HepG2 (cell line): ENCODE measurements around the gene CLASP2. TPM values are rescaled to one million over a fixed set of nuclear protein-coding genes. Genes with fewer than 3 reads are reported as not detected.

Experiments used
- ATF4 ChIP-seq, 2 experiments: fragments of 450-650 bp in 1 of 2; sonication (generic) in 1 of 2; formaldehyde crosslinking; IDR thresholded peaks; 2 replicates each; pipeline versions ENCODE4 v1.5.0 to v1.8.0; 2020 to 2022; ENCODE audit warnings: mild to moderate bottlenecking in 1 of 2, missing genetic modification reagents in 1 of 2
- ETV6 ChIP-seq: sonication (generic); formaldehyde crosslinking; conservative IDR thresholded peaks from 2 replicates; pipeline ENCODE4 v1.4.0; 2020; ENCODE audit warnings: missing genetic modification reagents
- GATAD2A ChIP-seq: IDR thresholded peaks from 2 replicates; pipeline ENCODE4 v1.6.1; 2016
- ISL2 ChIP-seq: sonication (generic); formaldehyde crosslinking; IDR thresholded peaks from 2 replicates; pipeline ENCODE4 v1.5.0; 2020; ENCODE audit warnings: missing genetic modification reagents
- PBX3 ChIP-seq: sonication (generic); formaldehyde crosslinking; IDR thresholded peaks from 2 replicates; pipeline ENCODE4 v1.8.1; 2023; ENCODE audit warnings: missing genetic modification reagents, inconsistent platforms, borderline replicate concordance
- PHF20 ChIP-seq: sonication (generic); formaldehyde crosslinking; IDR thresholded peaks from 2 replicates; pipeline ENCODE4 v1.5.0; 2020; ENCODE audit warnings: mild to moderate bottlenecking, missing genetic modification reagents
- RFX5 ChIP-seq: IDR thresholded peaks from 2 replicates; pipeline ENCODE4 v1.6.1; 2011; ENCODE audit warnings: low read depth, low read length, improper control_type of control experiment
- SMARCE1 ChIP-seq: fragments of 450-650 bp; IDR thresholded peaks from 2 replicates; pipeline ENCODE4 v1.6.1; 2017; ENCODE audit warnings: borderline replicate concordance
- SNAI1 ChIP-seq: sonication (generic); formaldehyde crosslinking; IDR thresholded peaks from 2 replicates; pipeline ENCODE4 v1.5.0; 2020; ENCODE audit warnings: mild to moderate bottlenecking, missing genetic modification reagents, borderline replicate concordance
- SOX13 ChIP-seq, 3 experiments: fragments of 450-650 bp in 1 of 3; sonication (generic) in 1 of 3; formaldehyde crosslinking in 1 of 3; IDR thresholded peaks in 2 of 3; conservative IDR thresholded peaks in 1 of 3; 2 replicates each; pipeline versions ENCODE4 v1.5.0 to v1.6.1; 2016 to 2020; ENCODE audit warnings: antibody characterized with exemption in 1 of 3, mild to moderate bottlenecking in 1 of 3, missing compliant biosample characterization in 1 of 3, missing genetic modification reagents in 1 of 3, moderate library complexity in 1 of 3
- SOX5 ChIP-seq: IDR thresholded peaks from 2 replicates; pipeline ENCODE4 v1.6.1; 2016; ENCODE audit warnings: borderline replicate concordance
- SOX6 ChIP-seq, 2 experiments: fragments of 450-650 bp in 1 of 2; sonication (generic) in 1 of 2; formaldehyde crosslinking in 1 of 2; IDR thresholded peaks; 2 replicates each; pipeline versions ENCODE4 v1.4.0 to v1.6.1; 2017 to 2020; ENCODE audit warnings: antibody characterized with exemption in 1 of 2, mild to moderate bottlenecking in 1 of 2, missing genetic modification reagents in 1 of 2
- SRF ChIP-seq: IDR thresholded peaks from 2 replicates; pipeline ENCODE4 v1.6.1; 2011; ENCODE audit warnings: mild to moderate bottlenecking, low read depth, low read length, moderate library complexity
- ZNF337 ChIP-seq: sonication (generic); formaldehyde crosslinking; IDR thresholded peaks from 2 replicates; pipeline ENCODE4 v1.5.1; 2020; ENCODE audit warnings: missing genetic modification reagents, low read depth, mild to moderate bottlenecking, borderline replicate concordance
- ZNF589 ChIP-seq: sonication (generic); formaldehyde crosslinking; conservative IDR thresholded peaks from 2 replicates; pipeline ENCODE4 v1.8.0; 2022; ENCODE audit warnings: mild to moderate bottlenecking, moderate library complexity, missing genetic modification reagents
- ZNF761 ChIP-seq: sonication (generic); formaldehyde crosslinking; conservative IDR thresholded peaks from 2 replicates; pipeline ENCODE4 v1.4.0; 2020; ENCODE audit warnings: mild to moderate bottlenecking, missing genetic modification reagents
- polyA plus RNA-seq, 8 experiments: library from polyadenylated mRNA; depleted of rRNA in 3 of 8; stranded (reverse) in 7 of 8; unstranded in 1 of 8; fragments of >200 nt; fragmentation: Illumina TruSeq in 4 of 8; extraction: Trizol in 4 of 8; gene quantifications; 2 replicates each; pipeline versions ENCODE4 v1.2.1 to v1.2.3, GENCODE V29; 2011 to 2016; ENCODE audit warnings: low read depth in 4 of 8, missing spikeins in 1 of 8, mixed read lengths in 1 of 8; ENCODE audit not compliant: insufficient read depth in 1 of 8
- total RNA-seq, 5 experiments: library from RNA; depleted of rRNA; stranded (reverse); fragments of >200 nt; fragmentation: Illumina TruSeq; extraction: Trizol; gene quantifications; 2 replicates each; pipeline ENCODE4 v1.2.3, GENCODE V29; 2016; ENCODE audit warnings: low read depth in 1 of 5

Gene CLASP2
- total and polyA plus RNA-seq, 2 of the 13 experiments (the other 11 are each of a cell fraction or from before 2014, with no cell fraction given), result 15.7 to 34.8 TPM

- TF ChIP-seq SNAI1 (CRISPR knock-in tag), result no peak
- TF ChIP-seq SRF, result peak; percentile 87; the same call in 1 of the 2 replicates
- no peak for TF ChIP-seq SOX13 (IDR thresholded peaks at IDR 0.05)
- TF ChIP-seq SOX13 (CRISPR knock-in tag; conservative IDR thresholded peaks at IDR 0.05 in 1 of 2, IDR thresholded peaks at IDR 0.05 in 1 of 2), result peak in 1 of 2 experiments; percentile 54; a peak in 1 of 4 replicates
- no peak for TF ChIP-seq PHF20 (CRISPR knock-in tag)
- no peak for TF ChIP-seq ZNF589 (CRISPR knock-in tag)
- no peak for TF ChIP-seq PBX3 (CRISPR knock-in tag)
- TF ChIP-seq ETV6, result no peak
- TF ChIP-seq SMARCE1, result no peak
- no peak for TF ChIP-seq SOX6 (IDR thresholded peaks at IDR 0.05)
- TF ChIP-seq SOX6 (CRISPR knock-in tag; IDR thresholded peaks at IDR 0.05), result peak; percentile 41; the same call in 1 of the 2 replicates
- TF ChIP-seq ZNF337, result no peak
- no peak for TF ChIP-seq RFX5
- TF ChIP-seq GATAD2A (CRISPR knock-in tag), result 0 out of 2 replicates have a peak, but pooled peaks have one; percentile 32
- TF ChIP-seq ISL2, result no peak
- no peak; a peak in 1 of 4 replicates for TF ChIP-seq ATF4 (CRISPR knock-in tag; IDR thresholded peaks at IDR 0.05)
- TF ChIP-seq SOX5 (CRISPR knock-in tag), result peak; percentile 53
- peak; percentile 51; the same call in 1 of the 2 replicates for TF ChIP-seq ZNF761 (CRISPR knock-in tag)
Observed at GRCh38 chr3:33577173-33577572, 140.9 kb downstream of the CLASP2 start (continued).
